Measurements from ENCODE around the gene EHD1. TPM values are rescaled to one million over a fixed set of nuclear protein-coding genes. Genes with fewer than 3 reads are reported as not detected.
A peak's percentile ranks its signal among the peaks of the same experiment; 100 is the strongest.

Gene EHD1
- total RNA-seq, 4 donors from 2014 or later, result 66.4 to 226 (median 94.8) TPM

GRCh38 chr11:64875369-64876228 lies 2.8 kb downstream of the EHD1 start:
- DNase-seq (ENCODE audit: low spot score) (no peak), ATAC-seq (ENCODE audit: low FRiP score) (no peak)
- TF ChIP-seq CTCF (IDR thresholded peaks at IDR 0.05), result no peak

GRCh38 chr11:64874308-64875240 lies 3.8 kb downstream of the EHD1 start:
- no peak for DNase-seq (ENCODE audit: low spot score)

GRCh38 chr11:64872790-64873488 lies 5.5 kb downstream of the EHD1 start:
- no peak for TF ChIP-seq CTCF (IDR thresholded peaks at IDR 0.05)
- ATAC-seq (ENCODE audit: low FRiP score), result no peak
- no peak for DNase-seq (ENCODE audit: low spot score)

More at GRCh38 chr11:64874308-64875240, 3.8 kb downstream of the EHD1 start:
- no peak for ATAC-seq (ENCODE audit: low FRiP score)
- no peak for TF ChIP-seq CTCF (IDR thresholded peaks at IDR 0.05)

- DNase-seq (ENCODE audit: low spot score) (no peak), ATAC-seq (ENCODE audit: low FRiP score) (no peak)
- TF ChIP-seq CTCF (IDR thresholded peaks at IDR 0.05), result no peak
These were observed 6.9 kb downstream of the EHD1 start for GRCh38 chr11:64871492-64871891.

GRCh38 chr11:64870893-64871466 lies 7.4 kb downstream of the EHD1 start:
- ATAC-seq (ENCODE audit: low FRiP score), result no peak
- DNase-seq (ENCODE audit: low spot score), result no peak
- no peak for TF ChIP-seq CTCF (IDR thresholded peaks at IDR 0.05)

- DNase-seq (ENCODE audit: low spot score) (no peak), ATAC-seq (ENCODE audit: low FRiP score) (peak; percentile 75)
- TF ChIP-seq CTCF (IDR thresholded peaks at IDR 0.05), result no peak
These were observed 8.1 kb downstream of the EHD1 start for GRCh38 chr11:64870176-64870892.

Data from omental fat pad (tissue), 4 donors.